Measurements from ENCODE around the gene CELA3A. TPM values are rescaled to one million over a fixed set of nuclear protein-coding genes. Genes with fewer than 3 reads are reported as not detected.

The CELA3A gene
- total RNA-seq, 1 donor from 2014 or later: not detected

- no peaks in the 10 kb centered on the region for H3K36me3 Mint-ChIP-seq
- no peaks in the 10 kb centered on the region for H3K27me3 Mint-ChIP-seq
- TF ChIP-seq CTCF (conservative IDR thresholded peaks at IDR 0.05): no peak
- peaks cover 5% of the 10 kb centered on the region for H3K9me3 Mint-ChIP-seq
- H3K4me3 Mint-ChIP-seq: no peak overlapping the region
- DNase-seq (ENCODE audit: extremely low spot score, unreplicated experiment): no peak
- peaks cover 26% of the 10 kb centered on the region for H3K4me1 Mint-ChIP-seq (ENCODE audit: unreplicated experiment)
- H3K27ac Mint-ChIP-seq: peak overlapping the region; percentile 32
Observed at GRCh38 chr1:22044690-22045420, 43.4 kb downstream of the CELA3A start.

GRCh38 chr1:22045604-22046228, 44.3 kb downstream of the CELA3A start:
- H3K27ac Mint-ChIP-seq: peak overlapping the region; percentile 32

GRCh38 chr1:22048351-22049192, 47.1 kb downstream of the CELA3A start:
- no peak for DNase-seq (ENCODE audit: extremely low spot score, unreplicated experiment)
- Mint-ChIP-seq H3K27me3 (no peaks in the 10 kb centered on the region), H3K27ac (peak overlapping the region; percentile 38), H3K4me3 (peak overlapping the region; percentile 56), H3K36me3 (peaks cover 3% of the 10 kb centered on the region), H3K9me3 (peaks cover 5% of the 10 kb centered on the region), H3K4me1 (ENCODE audit: unreplicated experiment) (peaks cover 13% of the 10 kb centered on the region)
- no peak for TF ChIP-seq CTCF (conservative IDR thresholded peaks at IDR 0.05)

More at GRCh38 chr1:22045604-22046228, 44.3 kb downstream of the CELA3A start:
- peaks cover 5% of the 10 kb centered on the region for H3K9me3 Mint-ChIP-seq
- H3K36me3 Mint-ChIP-seq: no peaks in the 10 kb centered on the region
- H3K4me3 Mint-ChIP-seq: no peak overlapping the region
- DNase-seq (ENCODE audit: extremely low spot score, unreplicated experiment): no peak
- peaks cover 20% of the 10 kb centered on the region for H3K4me1 Mint-ChIP-seq (ENCODE audit: unreplicated experiment)
- no peaks in the 10 kb centered on the region for H3K27me3 Mint-ChIP-seq
- TF ChIP-seq CTCF (conservative IDR thresholded peaks at IDR 0.05): no peak

- no peak for DNase-seq (ENCODE audit: extremely low spot score, unreplicated experiment)
- no peaks in the 10 kb centered on the region for H3K27me3 Mint-ChIP-seq
- peak overlapping the region; percentile 27 for H3K27ac Mint-ChIP-seq
- no peak overlapping the region for H3K4me3 Mint-ChIP-seq
- no peak for TF ChIP-seq CTCF (conservative IDR thresholded peaks at IDR 0.05)
- H3K4me1 Mint-ChIP-seq (ENCODE audit: unreplicated experiment): peaks cover 22% of the 10 kb centered on the region
- peaks cover 1% of the 10 kb centered on the region for H3K9me3 Mint-ChIP-seq
- H3K36me3 Mint-ChIP-seq: peaks cover 3% of the 10 kb centered on the region
Observed at GRCh38 chr1:22050330-22050729, 48.9 kb downstream of the CELA3A start.

- Mint-ChIP-seq H3K9me3 (no peaks in the 10 kb centered on the region), H3K27me3 (no peaks in the 10 kb centered on the region), H3K27ac (peak overlapping the region; percentile 91), H3K4me1 (ENCODE audit: unreplicated experiment) (peaks cover 33% of the 10 kb centered on the region), H3K36me3 (peaks cover 10% of the 10 kb centered on the region), H3K4me3 (peak overlapping the region; percentile 89)
- no peak for DNase-seq (ENCODE audit: extremely low spot score, unreplicated experiment)
- no peak for TF ChIP-seq CTCF (conservative IDR thresholded peaks at IDR 0.05)
Observed at GRCh38 chr1:22051607-22052114, 50.2 kb downstream of the CELA3A start.

Data from type B pancreatic cell (in vitro differentiated cells).